Vagina (tissue), 2 donors: ENCODE data around the gene SORCS1. TPM values are rescaled to one million over a fixed set of nuclear protein-coding genes. Genes with fewer than 3 reads are reported as not detected.

Experiments
- DNase-seq, 2 donors: peaks; one replicate each; pipeline ENCODE4 v3.0.0-alpha.2; 2017; ENCODE audit errors: extremely low spot score in 2 of 2
- H3K27ac ChIP-seq: fragments of 200-600 bp; sonication (generic); one replicate; pipeline ENCODE4 v1.5.1; 2019
- H3K27me3 ChIP-seq: fragments of 200-600 bp; sonication (generic); one replicate; pipeline ENCODE4 v1.5.1; 2019
- H3K36me3 ChIP-seq, 2 donors: fragments of 200-600 bp; sonication (generic); one replicate each; pipeline ENCODE4 v1.5.1; 2017 to 2019
- H3K4me1 ChIP-seq: fragments of 200-600 bp; sonication (generic); one replicate; pipeline ENCODE4 v1.5.1; 2019
- H3K4me3 ChIP-seq, 2 donors: fragments of 200-600 bp; sonication (generic); 1 replicate in 1 of 2; 2 replicates in 1 of 2; pipeline ENCODE4 v1.5.1; 2016 to 2019
- H3K9me3 ChIP-seq: fragments of 200-600 bp; sonication (generic); one replicate; pipeline ENCODE4 v1.5.1; 2019
- POLR2A ChIP-seq, 2 donors: fragments of 450-650 bp; IDR thresholded peaks; one replicate each; pipeline ENCODE4 v1.6.1; 2017; ENCODE audit warnings: antibody characterized with exemption in 2 of 2, mild to moderate bottlenecking in 2 of 2, moderate library complexity in 2 of 2
- POLR2AphosphoS5 ChIP-seq, 2 donors: sonication (generic); formaldehyde crosslinking; IDR thresholded peaks; one replicate each; pipeline ENCODE4 v1.9.0; 2017; ENCODE audit warnings: antibody characterized with exemption in 2 of 2, mild to moderate bottlenecking in 2 of 2, low read depth in 1 of 2; ENCODE audit not compliant: insufficient read depth in 1 of 2
- intact Hi-C: fragments of 100-400 bp; cut with DNase I; formaldehyde crosslinking; loops from one replicate; pipeline ENCODE4 v1.15.1; 2023
- total RNA-seq: library from RNA; depleted of rRNA; stranded (reverse); fragments of >200 nt; gene quantifications from one replicate; pipeline ENCODE4 v1.2.3, GENCODE V29; 2016
- TF ChIP-seq, protein P1 (sequence below), 3 experiments: fragments of 450-650 bp in 2 of 3; fragments of 200-600 bp in 1 of 3; sonication (generic) in 1 of 3; IDR thresholded peaks; one replicate each; pipeline ENCODE4 v1.5.1; 2017 to 2019; ENCODE audit warnings: antibody characterized with exemption in 3 of 3, mild to moderate bottlenecking in 2 of 3, moderate library complexity in 2 of 3

Gene SORCS1
- total RNA-seq, 1 donor from 2014 or later: 5.9 TPM

DNA sequence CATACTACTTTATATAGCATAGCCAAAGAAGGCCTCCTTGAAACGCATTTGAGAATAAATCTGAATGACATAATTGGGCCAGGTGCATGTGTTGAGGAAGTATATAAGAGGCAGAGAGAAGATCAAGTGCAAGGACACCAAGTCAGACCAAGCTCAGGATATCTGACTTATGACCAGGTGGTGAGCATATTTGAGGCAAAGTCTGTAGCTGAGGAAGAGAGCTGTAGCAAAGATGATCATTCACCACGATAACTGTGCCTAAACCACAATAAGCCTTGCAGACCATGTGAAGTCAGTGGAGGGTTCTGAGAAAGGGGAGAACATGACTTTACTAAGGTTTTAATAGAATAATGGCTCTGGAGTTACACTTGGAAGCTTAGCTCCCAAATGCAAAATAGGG is 292.3 kb downstream of the SORCS1 start:
- Histone ChIP-seq H3K4me3 (no peak overlapping the region), H3K36me3 (no peaks in the 10 kb centered on the region), H3K27ac (no peak overlapping the region), H3K4me1 (no peaks in the 10 kb centered on the region), H3K9me3 (no peaks in the 10 kb centered on the region), H3K27me3 (no peaks in the 10 kb centered on the region)
- DNase-seq: no peak
- intact Hi-C loops: no loop called here
- TF ChIP-seq POLR2A (IDR thresholded peaks at IDR 0.05) (no peak), POLR2AphosphoS5 (IDR thresholded peaks at IDR 0.05; ENCODE audit: insufficient read depth in 1 of 2, low read depth in 1 of 2) (no peak)
- TF ChIP-seq, protein P1, sequence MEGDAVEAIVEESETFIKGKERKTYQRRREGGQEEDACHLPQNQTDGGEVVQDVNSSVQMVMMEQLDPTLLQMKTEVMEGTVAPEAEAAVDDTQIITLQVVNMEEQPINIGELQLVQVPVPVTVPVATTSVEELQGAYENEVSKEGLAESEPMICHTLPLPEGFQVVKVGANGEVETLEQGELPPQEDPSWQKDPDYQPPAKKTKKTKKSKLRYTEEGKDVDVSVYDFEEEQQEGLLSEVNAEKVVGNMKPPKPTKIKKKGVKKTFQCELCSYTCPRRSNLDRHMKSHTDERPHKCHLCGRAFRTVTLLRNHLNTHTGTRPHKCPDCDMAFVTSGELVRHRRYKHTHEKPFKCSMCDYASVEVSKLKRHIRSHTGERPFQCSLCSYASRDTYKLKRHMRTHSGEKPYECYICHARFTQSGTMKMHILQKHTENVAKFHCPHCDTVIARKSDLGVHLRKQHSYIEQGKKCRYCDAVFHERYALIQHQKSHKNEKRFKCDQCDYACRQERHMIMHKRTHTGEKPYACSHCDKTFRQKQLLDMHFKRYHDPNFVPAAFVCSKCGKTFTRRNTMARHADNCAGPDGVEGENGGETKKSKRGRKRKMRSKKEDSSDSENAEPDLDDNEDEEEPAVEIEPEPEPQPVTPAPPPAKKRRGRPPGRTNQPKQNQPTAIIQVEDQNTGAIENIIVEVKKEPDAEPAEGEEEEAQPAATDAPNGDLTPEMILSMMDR (IDR thresholded peaks at IDR 0.05): no peak

DNA sequence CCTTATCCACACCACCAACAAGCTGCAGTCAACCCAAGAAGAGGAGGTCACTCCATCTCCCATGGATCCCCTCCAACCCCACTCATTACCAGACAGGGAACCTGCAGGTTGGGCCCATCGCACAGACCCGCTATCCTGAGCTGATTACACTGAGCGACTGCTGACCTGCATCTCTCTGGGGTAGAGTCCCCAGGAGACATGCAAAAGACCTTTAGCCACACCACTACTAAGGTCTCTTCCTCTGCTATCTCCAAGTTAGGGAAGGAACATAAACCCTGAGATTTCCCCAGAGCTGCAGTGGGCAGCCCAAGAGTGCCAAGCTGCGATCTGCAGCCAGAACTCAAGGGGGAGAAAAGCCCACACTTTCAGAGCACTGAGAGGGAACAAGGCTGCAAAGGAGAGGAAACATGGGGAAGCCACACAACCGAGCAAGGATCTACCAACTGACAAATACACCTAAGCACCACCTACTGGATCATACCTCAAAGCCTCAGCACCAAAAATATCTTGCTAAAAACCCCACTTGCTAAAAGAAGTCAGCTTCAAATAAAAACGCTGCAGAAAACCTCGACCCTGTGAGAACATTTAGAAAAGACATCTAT is 298.2 kb downstream of the SORCS1 start:
- intact Hi-C loops: no loop called here
- DNase-seq: no peak
- no peak overlapping the region for H3K4me3 ChIP-seq
- H3K27ac ChIP-seq: no peak overlapping the region
- no peaks in the 10 kb centered on the region for H3K4me1 ChIP-seq
- no peak for TF ChIP-seq POLR2AphosphoS5 (IDR thresholded peaks at IDR 0.05; ENCODE audit: insufficient read depth in 1 of 2, low read depth in 1 of 2)
- TF ChIP-seq, protein P1 (IDR thresholded peaks at IDR 0.05): no peak
- H3K27me3 ChIP-seq: no peaks in the 10 kb centered on the region
- H3K9me3 ChIP-seq: no peaks in the 10 kb centered on the region
- H3K36me3 ChIP-seq: no peaks in the 10 kb centered on the region

GRCh38 chr10:106864031-106864430 is 300.5 kb downstream of the SORCS1 start:
- intact Hi-C loops: no loop called here
- H3K4me3 ChIP-seq: no peak overlapping the region
- TF ChIP-seq POLR2AphosphoS5 (IDR thresholded peaks at IDR 0.05; ENCODE audit: insufficient read depth in 1 of 2, low read depth in 1 of 2): no peak
- TF ChIP-seq POLR2A (IDR thresholded peaks at IDR 0.05): no peak
- TF ChIP-seq, protein P1 (IDR thresholded peaks at IDR 0.05): no peak
- no peaks in the 10 kb centered on the region for H3K9me3 ChIP-seq
- no peaks in the 10 kb centered on the region for H3K27me3 ChIP-seq
- no peak overlapping the region for H3K27ac ChIP-seq
- no peaks in the 10 kb centered on the region for H3K36me3 ChIP-seq
- DNase-seq: no peak
- no peaks in the 10 kb centered on the region for H3K4me1 ChIP-seq

GRCh38 chr10:106863549-106863948 is 301.0 kb downstream of the SORCS1 start:
- intact Hi-C loops: no loop called here
- Histone ChIP-seq H3K9me3 (no peaks in the 10 kb centered on the region), H3K27me3 (no peaks in the 10 kb centered on the region), H3K4me1 (no peaks in the 10 kb centered on the region), H3K4me3 (no peak overlapping the region), H3K27ac (no peak overlapping the region), H3K36me3 (no peaks in the 10 kb centered on the region)
- no peak for DNase-seq
- no peak for TF ChIP-seq POLR2AphosphoS5 (IDR thresholded peaks at IDR 0.05; ENCODE audit: insufficient read depth in 1 of 2, low read depth in 1 of 2)
- no peak for TF ChIP-seq POLR2A (IDR thresholded peaks at IDR 0.05)
- TF ChIP-seq, protein P1 (IDR thresholded peaks at IDR 0.05): no peak

DNA sequence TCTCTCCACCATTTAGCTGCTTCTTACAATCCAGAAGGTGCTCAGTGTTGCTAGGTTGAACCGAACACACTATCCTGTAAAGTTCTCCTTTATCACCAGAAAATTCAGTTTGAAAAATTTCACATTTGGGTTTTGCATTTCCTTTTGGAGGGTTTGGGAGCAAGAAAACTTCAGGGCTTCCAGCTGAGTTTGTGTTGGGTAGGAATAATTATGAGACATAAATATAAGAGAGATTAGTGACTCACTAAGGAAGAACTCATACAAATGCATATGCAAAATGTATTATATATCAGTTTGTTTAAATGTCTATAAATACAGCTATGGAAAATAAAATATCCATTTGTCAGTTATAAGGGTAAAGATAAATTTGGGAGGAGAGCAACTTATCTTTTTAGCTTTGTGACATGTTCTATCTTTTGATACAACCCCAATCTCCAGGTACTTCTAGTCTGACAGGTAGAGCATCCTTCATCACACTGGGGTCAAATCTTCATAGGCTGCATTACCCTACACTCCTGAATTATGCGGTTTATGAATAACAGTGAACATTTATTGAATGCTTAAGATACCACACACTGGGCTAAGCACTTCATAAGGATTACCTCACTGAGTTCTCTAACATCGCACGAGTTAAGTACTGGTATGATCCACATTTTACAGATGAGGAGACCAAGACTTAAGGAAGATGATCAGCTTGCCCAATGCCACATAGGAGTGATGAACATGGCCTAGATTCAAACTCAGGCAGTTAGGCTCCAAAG is 304.4 kb downstream of the SORCS1 start:
- no peaks in the 10 kb centered on the region for H3K9me3 ChIP-seq
- no peaks in the 10 kb centered on the region for H3K36me3 ChIP-seq
- H3K4me3 ChIP-seq: no peak overlapping the region
- no peak for DNase-seq
- H3K4me1 ChIP-seq: no peaks in the 10 kb centered on the region
- TF ChIP-seq POLR2A (IDR thresholded peaks at IDR 0.05): no peak
- TF ChIP-seq, protein P1 (IDR thresholded peaks at IDR 0.05): no peak
- TF ChIP-seq POLR2AphosphoS5 (IDR thresholded peaks at IDR 0.05; ENCODE audit: insufficient read depth in 1 of 2, low read depth in 1 of 2): no peak
- H3K27ac ChIP-seq: no peak overlapping the region
- intact Hi-C loops: no loop called here
- no peaks in the 10 kb centered on the region for H3K27me3 ChIP-seq
